Suprapubic skin (tissue), 4 donors: Measurements from ENCODE around the gene ENO4. TPM values are rescaled to one million over a fixed set of nuclear protein-coding genes. Genes with fewer than 3 reads are reported as not detected.

Experiments used
- DNase-seq, 2 donors: peaks; one replicate each; pipeline ENCODE4 v3.0.0-alpha.2; 2019; ENCODE audit warnings: low spot score in 2 of 2
- H3K27ac ChIP-seq: fragments of 200-600 bp; sonication (generic); one replicate; pipeline ENCODE4 v1.5.1; 2019
- H3K27me3 ChIP-seq: fragments of 200-600 bp; sonication (generic); one replicate; pipeline ENCODE4 v1.5.1; 2019
- H3K36me3 ChIP-seq: fragments of 200-600 bp; sonication (generic); one replicate; pipeline ENCODE4 v1.5.1; 2019
- H3K4me1 ChIP-seq: fragments of 200-600 bp; sonication (generic); one replicate; pipeline ENCODE4 v1.5.1; 2019
- H3K4me3 ChIP-seq: fragments of 200-600 bp; sonication (generic); one replicate; pipeline ENCODE4 v1.5.1; 2019; ENCODE audit warnings: mild to moderate bottlenecking
- H3K9me3 ChIP-seq: fragments of 200-600 bp; sonication (generic); one replicate; pipeline ENCODE4 v1.5.1; 2019
- CTCF ChIP-seq, 2 donors: fragments of 200-600 bp in 1 of 2; fragments of 450-650 bp in 1 of 2; sonication (generic) in 1 of 2; IDR thresholded peaks; one replicate each; pipeline ENCODE4 v1.5.1; 2016 to 2019; ENCODE audit warnings: antibody characterized with exemption in 2 of 2, mild to moderate bottlenecking in 1 of 2, moderate library complexity in 1 of 2
- EP300 ChIP-seq: sonication (generic); formaldehyde crosslinking; IDR thresholded peaks from one replicate; pipeline ENCODE4 v1.6.1; 2017; ENCODE audit warnings: antibody characterized with exemption
- POLR2A ChIP-seq, 2 donors: fragments of 450-650 bp; IDR thresholded peaks; one replicate each; pipeline ENCODE4 v1.6.1; 2017; ENCODE audit warnings: antibody characterized with exemption in 2 of 2, mild to moderate bottlenecking in 2 of 2, moderate library complexity in 2 of 2
- POLR2AphosphoS5 ChIP-seq, 3 donors: sonication (generic); formaldehyde crosslinking; IDR thresholded peaks; one replicate each; pipeline ENCODE4 v1.6.1; 2017; ENCODE audit warnings: antibody characterized with exemption in 3 of 3
- WGBS: methylation state at CpG from one replicate; pipeline ENCODE4 v1.1.5; 2018; 5-methylcytosine and 5-hydroxymethylcytosine counted together
- total RNA-seq, 4 donors: library from RNA; depleted of rRNA; stranded (reverse); fragments of >200 nt; gene quantifications; one replicate each; pipeline ENCODE4 v1.1.0, GENCODE V29; 2016

Gene ENO4
- total RNA-seq, 4 donors from 2014 or later, result 0.56 TPM; not detected in 3

- no peak overlapping the region for H3K4me3 ChIP-seq
- 87% methylated on average over 6 of the region's 6 CpGs for WGBS
- H3K9me3 ChIP-seq, result no peaks in the 10 kb centered on the region
- peaks cover 35% of the 10 kb centered on the region for H3K27me3 ChIP-seq
- peak in 1 of 2 donors; percentile 29 for DNase-seq
- H3K4me1 ChIP-seq, result no peaks in the 10 kb centered on the region
- peaks cover 3% of the 10 kb centered on the region for H3K36me3 ChIP-seq
- H3K27ac ChIP-seq, result no peak overlapping the region
- no peak for TF ChIP-seq POLR2AphosphoS5 (IDR thresholded peaks at IDR 0.05)
- TF ChIP-seq EP300, result no peak
These were observed 29.2 kb upstream of the ENO4 start for GRCh38 chr10:116819999-116820677.

- no peaks in the 10 kb centered on the region for H3K4me1 ChIP-seq
- no peak for DNase-seq
- no peak for TF ChIP-seq CTCF (IDR thresholded peaks at IDR 0.05)
- TF ChIP-seq POLR2AphosphoS5 (IDR thresholded peaks at IDR 0.05), result no peak
- TF ChIP-seq POLR2A (IDR thresholded peaks at IDR 0.05), result no peak
- H3K9me3 ChIP-seq, result no peaks in the 10 kb centered on the region
- H3K27ac ChIP-seq, result no peak overlapping the region
- no peaks in the 10 kb centered on the region for H3K27me3 ChIP-seq
- WGBS, result 66% methylated on average over 7 of the region's 7 CpGs
- no peak overlapping the region for H3K4me3 ChIP-seq
- peaks cover 7% of the 10 kb centered on the region for H3K36me3 ChIP-seq
These were observed 23.4 kb upstream of the ENO4 start for GRCh38 chr10:116825901-116826300.

DNA sequence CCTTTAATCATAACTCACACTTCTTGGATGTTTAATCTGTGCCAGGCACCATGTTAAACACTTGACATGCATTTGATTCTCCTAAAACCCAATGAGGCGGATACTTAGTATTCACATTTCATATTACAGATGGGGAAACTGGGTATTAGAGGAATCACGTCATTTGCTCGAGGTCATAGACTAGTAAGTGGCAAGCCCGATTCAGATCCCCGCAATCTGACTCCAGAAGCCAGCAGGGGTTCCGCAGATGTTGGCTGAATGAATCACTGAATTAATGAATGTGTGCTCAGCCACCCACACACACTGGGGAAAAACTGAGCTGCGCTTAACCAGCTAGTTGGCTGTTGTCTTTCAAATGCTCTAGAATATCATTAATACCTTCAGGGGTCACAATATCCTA, 22.5 kb upstream of the ENO4 start:
- no peaks in the 10 kb centered on the region for H3K4me1 ChIP-seq
- 74% methylated on average over 7 of the region's 7 CpGs for WGBS
- no peaks in the 10 kb centered on the region for H3K27me3 ChIP-seq
- no peak overlapping the region for H3K4me3 ChIP-seq
- H3K36me3 ChIP-seq, result peaks cover 7% of the 10 kb centered on the region
- TF ChIP-seq POLR2AphosphoS5 (IDR thresholded peaks at IDR 0.05), result no peak
- TF ChIP-seq EP300, result no peak
- TF ChIP-seq POLR2A (IDR thresholded peaks at IDR 0.05), result no peak
- TF ChIP-seq CTCF (IDR thresholded peaks at IDR 0.05), result no peak
- DNase-seq, result no peak
- no peak overlapping the region for H3K27ac ChIP-seq
- no peaks in the 10 kb centered on the region for H3K9me3 ChIP-seq

DNA sequence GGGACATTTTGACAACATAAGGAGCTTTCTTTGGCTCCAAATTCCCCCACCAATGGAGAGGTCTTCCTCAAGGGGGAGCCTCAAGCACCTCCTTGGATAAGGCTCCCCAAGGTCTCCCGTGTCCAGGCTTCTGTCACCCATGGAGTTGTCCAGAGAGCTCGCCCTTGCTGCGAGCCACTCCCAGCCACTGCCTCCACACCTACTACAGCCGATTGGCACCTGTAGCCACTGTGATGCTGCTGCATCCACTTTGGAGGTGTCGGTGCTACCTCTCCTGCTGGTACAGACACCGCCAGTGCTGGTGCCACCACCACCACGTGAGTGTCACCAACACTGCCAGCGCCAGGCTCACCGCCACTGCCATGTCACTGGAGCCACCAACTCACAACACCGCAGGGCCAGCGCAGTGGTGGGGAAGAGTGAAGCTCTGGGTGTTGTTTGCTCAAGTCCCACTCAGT, 22.1 kb upstream of the ENO4 start:
- no peak for DNase-seq
- H3K27me3 ChIP-seq, result no peaks in the 10 kb centered on the region
- no peaks in the 10 kb centered on the region for H3K9me3 ChIP-seq
- peaks cover 4% of the 10 kb centered on the region for H3K36me3 ChIP-seq
- WGBS, result 79% methylated on average over 2 of the region's 11 CpGs
- TF ChIP-seq POLR2A (IDR thresholded peaks at IDR 0.05), result no peak
- TF ChIP-seq POLR2AphosphoS5 (IDR thresholded peaks at IDR 0.05), result no peak
- TF ChIP-seq EP300, result no peak
- no peak for TF ChIP-seq CTCF (IDR thresholded peaks at IDR 0.05)
- H3K4me1 ChIP-seq, result no peaks in the 10 kb centered on the region
- no peak overlapping the region for H3K4me3 ChIP-seq
- H3K27ac ChIP-seq, result no peak overlapping the region

DNA sequence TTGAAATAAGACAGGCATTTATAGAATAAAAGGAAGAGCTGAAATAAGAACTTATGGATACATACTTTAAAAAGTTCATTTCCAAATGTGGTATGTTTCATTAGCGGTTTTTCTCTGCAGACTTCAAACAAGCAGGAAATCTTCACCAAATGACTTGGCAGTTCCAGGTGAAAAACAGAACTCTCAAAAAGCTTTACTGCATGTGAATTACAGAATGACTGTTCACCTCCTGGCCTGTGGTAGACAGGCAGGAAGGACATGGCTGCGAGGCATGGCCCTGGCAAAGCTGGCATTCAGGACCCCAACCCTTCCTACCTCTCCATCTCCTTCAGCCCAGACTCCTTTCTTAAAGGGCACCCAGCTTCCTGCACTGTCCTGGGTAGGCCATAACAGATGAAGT, 21.2 kb upstream of the ENO4 start:
- no peak for TF ChIP-seq CTCF (IDR thresholded peaks at IDR 0.05)
- TF ChIP-seq EP300, result no peak
- TF ChIP-seq POLR2A (IDR thresholded peaks at IDR 0.05), result no peak
- TF ChIP-seq POLR2AphosphoS5 (IDR thresholded peaks at IDR 0.05), result no peak
- no peak overlapping the region for H3K4me3 ChIP-seq
- no peaks in the 10 kb centered on the region for H3K27me3 ChIP-seq
- no peak for DNase-seq
- H3K9me3 ChIP-seq, result no peaks in the 10 kb centered on the region
- H3K36me3 ChIP-seq, result peaks cover 8% of the 10 kb centered on the region
- H3K27ac ChIP-seq, result no peak overlapping the region
- no peaks in the 10 kb centered on the region for H3K4me1 ChIP-seq
- 80% methylated on average over 2 of the region's 2 CpGs for WGBS
